Gastroesophageal sphincter (tissue), 3 donors: ENCODE measurements around the gene EPHB1.

Experiments
- POLR2A ChIP-seq, 2 donors: fragments of 450-650 bp; IDR thresholded peaks; one replicate each; pipeline ENCODE4 v1.6.1; 2017; ENCODE audit warnings: antibody characterized with exemption in 2 of 2, mild to moderate bottlenecking in 2 of 2, moderate library complexity in 1 of 2
- POLR2AphosphoS5 ChIP-seq: sonication (generic); formaldehyde crosslinking; IDR thresholded peaks from one replicate; pipeline ENCODE4 v1.6.1; 2017; ENCODE audit warnings: antibody characterized with exemption
- TF ChIP-seq, protein P1 (sequence below), 4 experiments: fragments of 200-600 bp in 2 of 4; fragments of 450-650 bp in 2 of 4; sonication (generic) in 1 of 4; IDR thresholded peaks; one replicate each; pipeline ENCODE4 v1.5.1; 2017 to 2019; ENCODE audit warnings: antibody characterized with exemption in 4 of 4, mild to moderate bottlenecking in 2 of 4, moderate library complexity in 2 of 4

DNA sequence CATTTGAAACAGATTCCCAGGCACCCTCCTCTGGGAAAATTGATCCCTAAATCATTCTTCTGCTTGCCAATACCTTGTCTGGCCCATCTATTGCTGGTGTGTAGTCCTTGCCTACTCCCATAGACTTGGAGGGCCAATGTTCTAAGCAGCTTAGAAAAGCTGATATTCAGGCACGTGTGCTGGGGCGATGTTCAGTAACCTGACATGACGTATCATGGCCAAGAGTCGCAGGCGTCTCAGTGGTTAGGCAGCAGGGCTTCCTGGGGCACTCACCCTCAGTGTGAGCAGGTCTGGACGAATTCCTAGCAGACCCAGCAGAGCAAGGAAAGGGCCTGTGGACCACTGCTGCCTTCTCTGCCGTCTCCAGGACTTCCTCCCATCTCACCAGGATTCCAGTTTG is 21.6 kb downstream of the EPHB1 start:
- TF ChIP-seq, protein P1, sequence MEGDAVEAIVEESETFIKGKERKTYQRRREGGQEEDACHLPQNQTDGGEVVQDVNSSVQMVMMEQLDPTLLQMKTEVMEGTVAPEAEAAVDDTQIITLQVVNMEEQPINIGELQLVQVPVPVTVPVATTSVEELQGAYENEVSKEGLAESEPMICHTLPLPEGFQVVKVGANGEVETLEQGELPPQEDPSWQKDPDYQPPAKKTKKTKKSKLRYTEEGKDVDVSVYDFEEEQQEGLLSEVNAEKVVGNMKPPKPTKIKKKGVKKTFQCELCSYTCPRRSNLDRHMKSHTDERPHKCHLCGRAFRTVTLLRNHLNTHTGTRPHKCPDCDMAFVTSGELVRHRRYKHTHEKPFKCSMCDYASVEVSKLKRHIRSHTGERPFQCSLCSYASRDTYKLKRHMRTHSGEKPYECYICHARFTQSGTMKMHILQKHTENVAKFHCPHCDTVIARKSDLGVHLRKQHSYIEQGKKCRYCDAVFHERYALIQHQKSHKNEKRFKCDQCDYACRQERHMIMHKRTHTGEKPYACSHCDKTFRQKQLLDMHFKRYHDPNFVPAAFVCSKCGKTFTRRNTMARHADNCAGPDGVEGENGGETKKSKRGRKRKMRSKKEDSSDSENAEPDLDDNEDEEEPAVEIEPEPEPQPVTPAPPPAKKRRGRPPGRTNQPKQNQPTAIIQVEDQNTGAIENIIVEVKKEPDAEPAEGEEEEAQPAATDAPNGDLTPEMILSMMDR (IDR thresholded peaks at IDR 0.05), result no peak
- TF ChIP-seq POLR2A (IDR thresholded peaks at IDR 0.05) (no peak), POLR2AphosphoS5 (no peak)
